ENCODE measurements around the gene SLCO4A1. TPM values are rescaled to one million over a fixed set of nuclear protein-coding genes. Genes with fewer than 3 reads are reported as not detected.

Gene SLCO4A1
- total RNA-seq, result 10 to 100 TPM; 39.3 to 44.4 TPM

GRCh38 chr20:62642051-62642665, at the start of gene SLCO4A1:
Gene SLCO4A1, plus strand, starts transcription at chr20:62642503. Its CDS starts 13,952 bp downstream, at chr20:62656455.
- H3K36me3 Mint-ChIP-seq, result no peaks in the 10 kb centered on the region
- no peaks in the 10 kb centered on the region for H3K9me3 Mint-ChIP-seq
- peak; percentile 89 to 93 for DNase-seq (ENCODE audit: low spot score in 2 of 2)
- peak within 1 kb of the TSS; percentile 55 to 69 for H3K27ac Mint-ChIP-seq
- ATAC-seq, result peak; percentile 88 to 90

GRCh38 chr20:62592506-62593177, 49.7 kb upstream of the SLCO4A1 start:
- no peaks in the 10 kb centered on the region for H3K36me3 Mint-ChIP-seq
- no peaks in the 10 kb centered on the region for H3K9me3 Mint-ChIP-seq
- ATAC-seq (no peak), DNase-seq (ENCODE audit: low spot score in 2 of 2) (no peak)
- H3K27ac Mint-ChIP-seq, result no peak overlapping the region

- DNase-seq (ENCODE audit: low spot score in 2 of 2), result no peak
- ATAC-seq, result no peak
- H3K9me3 Mint-ChIP-seq, result no peaks in the 10 kb centered on the region
These were observed 48.7 kb upstream of the SLCO4A1 start for GRCh38 chr20:62593616-62594015.

DNA sequence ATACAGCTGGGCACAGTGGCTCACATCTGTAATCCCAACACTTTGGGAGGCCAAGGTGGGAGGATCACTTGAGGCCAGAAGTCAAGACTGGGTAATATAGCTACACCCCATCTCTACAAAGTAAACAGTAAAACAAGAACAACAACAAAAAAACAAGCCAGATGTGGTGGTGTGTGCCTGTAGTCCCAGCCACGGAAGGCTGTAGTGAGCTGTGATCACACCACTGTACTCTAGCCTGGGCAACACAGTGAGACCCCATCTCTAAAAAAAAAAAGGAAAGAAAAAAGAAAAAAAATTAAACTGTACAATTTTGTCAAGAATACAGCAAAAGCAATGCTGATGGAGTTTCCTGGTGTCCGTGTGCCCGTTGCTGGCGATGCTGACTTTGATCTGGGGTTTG, 47.2 kb upstream of the SLCO4A1 start:
- no peaks in the 10 kb centered on the region for H3K36me3 Mint-ChIP-seq

More at GRCh38 chr20:62593616-62594015, 48.7 kb upstream of the SLCO4A1 start:
- Mint-ChIP-seq H3K36me3 (no peaks in the 10 kb centered on the region), H3K27ac (no peak overlapping the region)

DNA sequence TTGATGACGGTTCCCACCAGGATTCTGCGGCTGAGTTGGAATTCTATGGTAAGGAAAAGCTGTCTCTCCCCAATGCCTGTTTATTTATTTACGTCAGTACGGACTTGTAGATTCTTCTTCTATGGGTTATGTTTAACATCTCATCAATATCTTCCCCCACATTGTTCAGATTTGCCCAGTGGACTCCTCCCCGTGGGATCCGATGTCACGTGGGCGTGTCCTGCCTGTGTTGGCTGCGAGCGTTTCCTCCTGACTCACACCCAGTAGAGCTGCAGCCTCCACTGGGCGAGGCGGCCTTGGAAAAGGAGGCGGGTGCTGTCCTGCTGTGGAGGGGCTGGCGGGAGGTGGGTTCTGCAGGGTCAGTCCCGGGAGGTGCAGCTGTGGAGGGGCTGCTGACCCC, 46.8 kb upstream of the SLCO4A1 start:
- no peak for DNase-seq (ENCODE audit: low spot score in 2 of 2)
- Mint-ChIP-seq H3K9me3 (no peaks in the 10 kb centered on the region), H3K27ac (no peak overlapping the region), H3K36me3 (no peaks in the 10 kb centered on the region)
- ATAC-seq, result no peak

More for the DNA sequence above, 47.2 kb upstream of the SLCO4A1 start:
- ATAC-seq, result no peak
- Mint-ChIP-seq H3K9me3 (no peaks in the 10 kb centered on the region), H3K27ac (no peak overlapping the region)
- DNase-seq (ENCODE audit: low spot score in 2 of 2), result no peak

DNA sequence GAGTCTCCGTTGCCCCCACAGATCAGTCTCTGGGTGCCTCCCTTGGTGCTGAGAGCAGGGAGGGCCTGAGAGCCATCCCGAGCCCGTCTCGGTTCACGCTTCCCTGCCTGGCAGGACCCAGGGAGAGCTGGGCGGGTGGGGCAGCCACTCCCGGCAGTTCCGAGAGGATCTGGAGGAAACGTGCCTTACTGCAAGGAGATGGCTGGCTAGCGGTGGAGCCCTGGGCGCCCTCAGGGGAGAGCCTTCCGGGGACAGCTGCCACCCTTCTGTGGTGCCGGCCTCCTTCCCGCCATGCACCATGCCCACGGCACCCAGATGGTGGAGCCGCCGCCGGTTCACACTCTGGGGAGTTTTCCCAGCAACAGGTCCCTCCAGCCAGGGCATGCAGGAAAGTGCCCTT, 45.8 kb upstream of the SLCO4A1 start:
- Mint-ChIP-seq H3K9me3 (no peaks in the 10 kb centered on the region), H3K36me3 (no peaks in the 10 kb centered on the region), H3K27ac (no peak overlapping the region)
- DNase-seq (ENCODE audit: low spot score in 2 of 2), result no peak
- no peak for ATAC-seq

GRCh38 chr20:62596921-62597320, 45.4 kb upstream of the SLCO4A1 start:
- no peak for DNase-seq (ENCODE audit: low spot score in 2 of 2)
- Mint-ChIP-seq H3K9me3 (no peaks in the 10 kb centered on the region), H3K27ac (no peak overlapping the region), H3K36me3 (no peaks in the 10 kb centered on the region)
- no peak for ATAC-seq

DNA sequence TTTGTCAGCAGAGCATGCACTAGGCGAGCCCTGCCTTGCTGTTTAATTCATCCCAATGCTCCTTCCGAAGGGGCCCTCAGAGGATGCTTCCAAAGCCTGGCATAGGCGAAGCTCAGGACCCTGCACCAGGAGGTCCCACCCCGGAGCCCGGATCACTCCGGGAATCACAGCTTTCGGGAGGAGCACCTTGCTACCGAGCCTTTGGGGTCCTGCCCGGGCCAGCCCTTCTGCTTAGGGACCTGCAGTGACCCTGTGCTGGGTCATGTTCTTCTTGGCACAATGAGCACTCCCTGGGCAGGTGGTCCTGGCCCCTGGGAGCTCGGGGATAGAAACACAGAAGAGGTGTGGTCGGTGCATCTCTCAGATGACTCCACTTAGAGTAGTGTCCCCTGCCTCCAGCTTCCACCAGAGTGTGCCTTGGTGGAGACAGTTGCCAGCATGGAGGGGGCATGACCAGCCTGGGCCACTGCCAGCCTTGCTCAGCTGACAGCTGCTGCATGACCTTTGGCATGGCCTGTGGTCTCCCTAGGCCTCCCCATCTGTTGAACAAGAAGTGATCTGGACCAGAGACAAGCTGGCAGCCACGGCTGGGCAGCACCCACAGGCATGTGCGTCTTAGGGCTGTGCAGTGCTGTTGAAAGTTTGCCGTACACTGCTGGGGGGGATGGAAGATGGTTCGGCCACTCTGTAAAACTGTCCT, 44.7 kb upstream of the SLCO4A1 start:
- DNase-seq (ENCODE audit: low spot score in 2 of 2), result no peak
- ATAC-seq, result no peak
- Mint-ChIP-seq H3K36me3 (no peaks in the 10 kb centered on the region), H3K27ac (no peak overlapping the region), H3K9me3 (no peaks in the 10 kb centered on the region)

DNA sequence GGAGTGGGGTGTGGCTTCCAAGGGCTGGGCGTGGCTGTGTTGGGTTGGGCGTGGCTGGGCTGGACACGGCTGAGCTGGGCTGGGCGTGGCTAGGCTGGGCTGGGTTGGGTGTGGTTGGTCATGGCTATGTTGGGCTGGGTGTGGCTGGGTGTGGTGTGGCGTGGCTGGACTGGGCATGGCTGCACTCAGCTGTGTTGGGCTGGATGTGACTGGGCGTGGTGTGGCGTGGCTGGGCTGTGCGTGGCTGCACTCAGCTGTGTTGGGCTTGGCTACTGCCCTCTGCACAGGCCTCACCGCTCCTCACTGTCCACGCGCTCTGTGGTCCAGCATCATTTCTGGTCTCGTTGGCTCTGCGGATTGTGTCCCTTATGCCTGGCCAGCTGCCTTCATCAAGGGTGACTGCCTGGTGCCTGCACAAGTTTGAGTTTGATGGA, 43.5 kb upstream of the SLCO4A1 start:
- Mint-ChIP-seq H3K27ac (no peak overlapping the region), H3K36me3 (no peaks in the 10 kb centered on the region), H3K9me3 (no peaks in the 10 kb centered on the region)
- DNase-seq (ENCODE audit: low spot score in 2 of 2) (no peak), ATAC-seq (no peak)

- no peak for ATAC-seq
- DNase-seq (ENCODE audit: low spot score in 2 of 2), result no peak
- Mint-ChIP-seq H3K9me3 (no peaks in the 10 kb centered on the region), H3K27ac (peak overlapping the region in 1 of 2 donors; percentile 7), H3K36me3 (no peaks in the 10 kb centered on the region)
These were observed 42.8 kb upstream of the SLCO4A1 start for GRCh38 chr20:62599216-62600110.

- Mint-ChIP-seq H3K36me3 (no peaks in the 10 kb centered on the region), H3K27ac (no peak overlapping the region), H3K9me3 (no peaks in the 10 kb centered on the region)
- ATAC-seq (no peak), DNase-seq (ENCODE audit: low spot score in 2 of 2) (no peak)
These were observed 41.1 kb upstream of the SLCO4A1 start for GRCh38 chr20:62601172-62601571.

- DNase-seq (ENCODE audit: low spot score in 2 of 2), result no peak
- ATAC-seq, result no peak
- H3K27ac Mint-ChIP-seq, result no peak overlapping the region
- no peaks in the 10 kb centered on the region for H3K36me3 Mint-ChIP-seq
- H3K9me3 Mint-ChIP-seq, result no peaks in the 10 kb centered on the region
These were observed 40.6 kb upstream of the SLCO4A1 start for GRCh38 chr20:62601714-62602113.

DNA sequence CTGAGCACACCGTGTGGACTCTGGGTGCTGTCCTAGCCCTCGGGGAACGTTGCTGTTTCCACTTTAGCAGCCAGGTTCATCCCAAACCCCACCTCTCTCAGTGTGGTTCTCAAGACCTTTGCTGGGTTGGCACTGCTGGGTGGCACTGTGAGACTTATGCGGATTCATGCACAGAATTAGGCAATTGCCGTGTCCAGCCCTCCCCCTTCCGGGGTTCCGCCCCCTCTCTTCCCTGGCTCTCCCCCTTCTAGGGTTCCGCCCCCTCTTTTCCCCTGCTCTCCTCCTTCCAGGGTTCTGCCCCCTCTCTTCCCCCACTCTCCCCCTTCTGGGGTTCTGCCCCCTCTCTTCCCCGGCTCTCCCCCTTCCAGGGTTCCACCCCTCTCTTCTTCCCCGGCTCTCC, 39.8 kb upstream of the SLCO4A1 start:
- Mint-ChIP-seq H3K27ac (peak overlapping the region; percentile 32 to 77), H3K36me3 (no peaks in the 10 kb centered on the region), H3K9me3 (no peaks in the 10 kb centered on the region)
- DNase-seq (ENCODE audit: low spot score in 2 of 2) (peak in 1 of 2 donors; percentile 73), ATAC-seq (peak in 1 of 2 donors; percentile 40)

DNA sequence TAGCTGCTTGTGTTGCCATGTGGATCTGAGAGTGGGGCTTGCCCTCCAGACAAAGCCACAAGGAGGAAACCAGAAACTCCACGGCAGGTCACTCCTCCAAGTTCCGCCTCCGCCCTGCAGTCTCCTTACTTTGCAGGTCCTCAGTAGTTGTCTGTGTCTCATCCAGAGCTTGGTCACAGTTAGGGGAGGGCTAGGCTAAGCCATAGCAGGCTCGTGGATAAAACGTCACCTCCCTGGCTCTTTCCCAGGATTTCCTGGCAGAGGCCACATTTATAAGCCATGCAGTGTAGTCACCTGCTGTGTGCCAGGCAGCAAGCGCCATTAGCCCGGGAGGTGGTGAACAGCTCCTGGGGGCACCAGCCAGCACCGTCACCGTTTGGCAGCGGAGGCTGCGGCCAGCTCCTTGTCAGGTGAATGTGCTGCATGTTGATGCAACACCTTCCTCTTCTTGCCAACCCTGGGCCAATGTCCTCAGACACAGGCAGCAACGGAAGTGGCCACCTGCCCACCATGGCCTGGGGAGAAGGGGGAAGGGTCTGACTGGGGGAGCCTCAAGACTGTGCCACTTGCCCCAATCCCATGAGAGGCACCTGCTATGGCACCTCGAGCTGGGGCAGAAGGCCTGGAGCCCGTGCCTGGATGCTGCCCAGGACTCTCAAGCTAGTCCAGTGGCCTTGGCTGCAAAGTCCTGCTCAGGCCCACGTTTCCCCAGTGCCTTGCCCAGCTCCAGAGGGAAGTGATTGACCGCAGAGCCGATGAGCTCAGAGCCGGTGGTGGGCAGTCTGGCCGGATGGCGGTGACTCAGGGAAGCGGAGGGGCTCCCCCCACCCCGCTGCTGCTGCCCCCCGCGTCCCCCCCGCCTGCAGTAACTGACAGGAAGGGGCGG, 39.0 kb upstream of the SLCO4A1 start:
- no peaks in the 10 kb centered on the region for H3K36me3 Mint-ChIP-seq
- ATAC-seq (peak; percentile 72 to 78), DNase-seq (ENCODE audit: low spot score in 2 of 2) (peak in 1 of 2 donors; percentile 90)
- H3K27ac Mint-ChIP-seq, result peak overlapping the region; percentile 32 to 77
- no peaks in the 10 kb centered on the region for H3K9me3 Mint-ChIP-seq

- Mint-ChIP-seq H3K9me3 (no peaks in the 10 kb centered on the region), H3K36me3 (no peaks in the 10 kb centered on the region), H3K27ac (no peak overlapping the region)
- ATAC-seq, result no peak
- DNase-seq (ENCODE audit: low spot score in 2 of 2), result no peak
These were observed 38.2 kb upstream of the SLCO4A1 start for GRCh38 chr20:62603907-62604785.

Measured in activated naive CD4-positive, alpha-beta T cell treated with anti-CD3 and anti-CD28 coated beads, Interleukin-2, amount 50 U/mL, for 72 hours (primary cell).